ENCODE data around the gene ARHGDIG.

The ARHGDIG gene

DNA sequence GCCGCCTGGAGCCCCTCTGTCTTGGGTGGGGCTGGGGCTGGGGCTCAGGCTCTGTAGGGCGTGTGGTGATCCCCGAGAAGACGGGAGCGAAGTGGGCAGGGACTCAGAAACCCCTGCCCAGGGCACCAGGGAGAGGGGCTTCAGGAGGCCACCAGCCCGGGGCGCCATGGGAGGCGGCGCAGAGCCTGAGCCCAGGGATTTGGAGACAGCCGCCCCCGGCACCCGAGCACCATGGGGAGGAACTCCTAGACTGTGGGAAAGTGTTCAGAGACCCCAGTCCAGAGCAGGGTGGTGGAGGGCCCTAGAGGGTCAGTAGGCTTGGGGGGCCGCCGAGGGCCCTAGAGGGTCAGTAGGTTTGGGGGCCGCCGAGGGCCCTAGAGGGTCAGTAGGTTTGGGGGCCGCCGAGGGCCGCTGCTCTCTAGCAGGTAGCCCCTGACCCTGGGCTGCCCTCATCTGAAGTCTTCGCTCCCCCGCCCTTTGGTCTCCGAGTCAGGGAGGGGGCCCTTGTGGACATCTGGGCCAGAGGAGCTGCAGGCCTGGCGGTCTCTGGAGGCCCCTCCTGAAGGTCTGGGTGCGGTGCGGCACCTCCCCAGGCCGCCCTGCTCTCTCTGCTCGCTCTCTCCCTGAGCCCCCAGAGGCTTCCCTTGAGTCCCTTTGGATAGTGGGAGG, 734 bp downstream of the ARHGDIG start:
- no peak for DNase-seq (ENCODE audit: low read depth in 2 of 2)

DNA sequence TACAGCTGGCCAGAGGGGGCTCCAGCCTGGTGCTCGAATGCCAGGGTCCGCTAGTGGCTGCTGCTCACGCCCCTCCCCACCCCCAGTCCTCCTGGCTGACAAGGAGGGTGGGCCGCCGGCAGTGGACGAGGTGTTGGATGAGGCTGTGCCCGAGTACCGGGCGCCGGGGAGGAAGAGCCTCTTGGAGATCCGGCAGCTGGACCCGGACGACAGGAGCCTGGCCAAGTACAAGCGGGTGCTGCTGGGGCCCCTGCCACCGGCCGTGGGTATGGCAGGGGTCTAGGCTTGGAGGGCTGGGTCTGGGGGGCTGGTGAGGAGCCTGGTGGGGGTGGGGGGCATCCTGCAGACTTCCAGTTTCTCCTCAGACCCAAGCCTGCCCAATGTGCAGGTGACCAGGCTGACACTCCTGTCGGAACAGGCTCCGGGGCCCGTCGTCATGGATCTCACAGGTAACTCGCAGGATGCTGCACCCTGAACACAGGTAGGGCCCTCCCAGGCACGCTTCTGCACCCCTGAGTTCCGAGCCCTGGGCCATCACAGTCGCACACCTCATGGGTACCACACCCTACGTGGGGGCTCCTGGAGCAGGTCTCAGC, 1.4 kb downstream of the ARHGDIG start:
- no peak for DNase-seq (ENCODE audit: low read depth in 2 of 2)

- no peak for DNase-seq (ENCODE audit: low read depth in 2 of 2)
Observed at GRCh38 chr16:282491-282890, 2.1 kb downstream of the ARHGDIG start.

DNA sequence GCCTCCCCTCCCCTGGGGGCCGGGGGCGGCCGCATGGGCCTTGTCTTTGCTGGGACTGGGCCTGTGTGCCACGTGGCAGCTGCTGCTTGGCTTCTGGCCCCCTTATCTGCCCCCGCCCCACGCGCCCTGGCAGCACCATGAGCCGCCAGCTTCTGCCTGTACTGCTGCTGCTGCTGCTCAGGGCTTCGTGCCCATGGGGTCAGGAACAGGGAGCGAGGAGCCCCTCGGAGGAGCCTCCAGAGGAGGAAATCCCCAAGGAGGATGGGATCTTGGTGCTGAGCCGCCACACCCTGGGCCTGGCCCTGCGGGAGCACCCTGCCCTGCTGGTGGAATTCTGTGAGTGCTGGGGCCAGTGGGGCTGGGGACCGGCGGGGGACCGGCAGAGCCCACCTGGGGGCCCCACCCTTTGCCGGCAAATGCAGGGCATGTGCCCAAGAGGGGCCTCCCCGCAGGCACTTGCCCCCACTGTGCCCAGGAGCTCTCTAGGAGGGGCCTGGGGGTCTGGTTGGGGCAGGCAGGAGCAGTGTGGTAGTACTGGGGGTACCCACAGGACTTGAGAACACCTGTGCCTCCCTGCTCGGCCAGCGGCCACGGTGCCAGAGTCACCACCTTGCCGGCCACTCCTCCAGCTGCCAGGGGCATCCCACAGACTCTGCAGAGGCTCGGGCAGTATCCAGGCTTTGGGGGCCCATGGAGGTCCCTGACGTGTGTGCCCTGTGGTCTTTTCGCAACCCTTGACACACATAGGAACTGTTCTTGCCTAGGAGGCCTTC, 2.8 kb downstream of the ARHGDIG start, which contains the start of gene PDIA2:
Gene PDIA2, plus strand, starts transcription at position 132 of the 773 bp plus-strand sequence. Its CDS starts 6 bp downstream, at position 138.
- no peak for DNase-seq (ENCODE audit: low read depth in 2 of 2)

- no peak for DNase-seq (ENCODE audit: low read depth in 2 of 2)
Observed at GRCh38 chr16:284204-285120, 4.1 kb downstream of the ARHGDIG start.

GRCh38 chr16:285146-286055, 5.0 kb downstream of the ARHGDIG start:
- DNase-seq (ENCODE audit: low read depth in 2 of 2): no peak

DNA sequence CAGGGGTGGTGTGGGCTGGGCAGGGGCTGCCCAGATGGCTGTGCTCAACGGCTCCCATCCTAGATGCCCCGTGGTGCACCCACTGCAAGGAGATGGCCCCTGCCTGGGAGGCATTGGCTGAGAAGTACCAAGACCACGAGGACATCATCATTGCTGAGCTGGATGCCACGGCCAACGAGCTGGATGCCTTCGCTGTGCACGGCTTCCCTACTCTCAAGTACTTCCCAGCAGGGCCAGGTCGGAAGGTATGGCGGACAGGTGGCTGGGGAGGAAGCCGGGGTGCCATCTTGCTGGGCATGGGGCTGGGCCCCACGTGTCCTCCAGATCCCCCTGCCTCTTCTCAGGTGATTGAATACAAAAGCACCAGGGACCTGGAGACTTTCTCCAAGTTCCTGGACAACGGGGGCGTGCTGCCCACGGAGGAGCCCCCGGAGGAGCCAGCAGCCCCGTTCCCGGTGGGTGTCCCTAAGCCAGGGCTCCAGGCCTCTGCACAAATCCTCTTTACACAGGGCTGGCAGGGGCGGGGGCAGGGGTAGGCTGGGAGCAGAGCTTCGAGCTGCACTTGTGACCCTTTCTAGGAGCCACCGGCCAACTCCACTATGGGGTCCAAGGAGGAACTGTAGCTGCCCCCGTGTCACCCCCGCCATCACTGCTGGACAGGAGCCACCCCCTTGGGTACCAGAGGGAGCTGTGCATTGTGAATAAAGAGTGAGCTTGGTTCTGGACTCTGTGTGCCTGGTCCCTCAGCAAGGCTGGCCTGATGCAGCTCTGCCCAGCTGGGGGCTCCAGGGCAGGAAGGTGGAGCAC, 6.3 kb downstream of the ARHGDIG start:
- no peak for DNase-seq (ENCODE audit: low read depth in 2 of 2)

DNA sequence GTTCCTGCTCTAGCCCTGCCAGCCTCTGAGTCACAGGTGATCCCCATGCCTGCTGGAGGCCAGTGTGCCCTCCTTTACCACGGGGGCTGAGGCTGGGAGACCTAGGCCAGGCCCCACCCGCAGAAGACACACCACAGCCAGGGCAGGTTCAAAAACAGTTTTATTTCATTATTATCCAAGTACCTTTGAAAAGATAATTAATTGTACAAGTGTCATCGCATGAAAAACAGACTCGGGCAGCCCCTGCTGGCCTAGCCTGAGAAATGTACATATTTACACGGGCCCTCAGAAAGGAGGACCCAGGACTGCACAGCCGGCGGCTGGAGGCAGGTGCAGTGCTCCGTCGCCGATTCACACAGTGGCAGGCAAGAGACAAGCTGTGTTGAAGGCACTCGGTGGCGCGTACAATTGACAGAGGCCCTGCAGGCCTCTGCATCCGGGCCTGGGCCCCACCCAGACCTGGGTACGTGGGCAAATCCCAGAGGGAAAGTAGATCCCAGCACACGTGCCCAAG, 7.0 kb downstream of the ARHGDIG start:
- no peak for DNase-seq (ENCODE audit: low read depth in 2 of 2)

GRCh38 chr16:287981-288920, 7.9 kb downstream of the ARHGDIG start:
- DNase-seq (ENCODE audit: low read depth in 2 of 2): no peak

GRCh38 chr16:289395-289997, 9.1 kb downstream of the ARHGDIG start:
- DNase-seq (ENCODE audit: low read depth in 2 of 2): no peak

- DNase-seq (ENCODE audit: low read depth in 2 of 2): no peak
Observed at GRCh38 chr16:290015-290680, 9.8 kb downstream of the ARHGDIG start.

- DNase-seq (ENCODE audit: low read depth in 2 of 2): no peak
Observed at GRCh38 chr16:290681-291405, 10.5 kb downstream of the ARHGDIG start.

DNA sequence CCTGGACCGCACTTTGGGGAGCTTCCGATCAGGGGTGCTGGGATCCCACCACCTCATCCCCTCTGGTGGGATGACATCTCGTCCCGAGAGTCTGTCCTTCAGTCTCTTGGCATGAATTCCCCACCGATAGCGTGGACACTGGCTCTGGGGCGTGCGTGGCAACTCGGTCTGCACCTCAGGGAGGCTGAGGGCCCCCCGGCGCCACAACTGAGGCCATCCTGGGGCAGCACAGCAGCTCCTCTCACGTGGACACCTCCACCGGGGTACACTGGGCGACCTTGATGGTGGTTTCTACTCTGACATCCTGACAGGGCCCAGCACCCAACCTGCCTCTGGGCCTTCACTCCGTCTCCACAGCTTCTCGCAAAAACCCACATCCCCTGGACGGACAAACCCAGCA, 11.1 kb downstream of the ARHGDIG start:
- DNase-seq (ENCODE audit: low read depth in 2 of 2): no peak

DNA sequence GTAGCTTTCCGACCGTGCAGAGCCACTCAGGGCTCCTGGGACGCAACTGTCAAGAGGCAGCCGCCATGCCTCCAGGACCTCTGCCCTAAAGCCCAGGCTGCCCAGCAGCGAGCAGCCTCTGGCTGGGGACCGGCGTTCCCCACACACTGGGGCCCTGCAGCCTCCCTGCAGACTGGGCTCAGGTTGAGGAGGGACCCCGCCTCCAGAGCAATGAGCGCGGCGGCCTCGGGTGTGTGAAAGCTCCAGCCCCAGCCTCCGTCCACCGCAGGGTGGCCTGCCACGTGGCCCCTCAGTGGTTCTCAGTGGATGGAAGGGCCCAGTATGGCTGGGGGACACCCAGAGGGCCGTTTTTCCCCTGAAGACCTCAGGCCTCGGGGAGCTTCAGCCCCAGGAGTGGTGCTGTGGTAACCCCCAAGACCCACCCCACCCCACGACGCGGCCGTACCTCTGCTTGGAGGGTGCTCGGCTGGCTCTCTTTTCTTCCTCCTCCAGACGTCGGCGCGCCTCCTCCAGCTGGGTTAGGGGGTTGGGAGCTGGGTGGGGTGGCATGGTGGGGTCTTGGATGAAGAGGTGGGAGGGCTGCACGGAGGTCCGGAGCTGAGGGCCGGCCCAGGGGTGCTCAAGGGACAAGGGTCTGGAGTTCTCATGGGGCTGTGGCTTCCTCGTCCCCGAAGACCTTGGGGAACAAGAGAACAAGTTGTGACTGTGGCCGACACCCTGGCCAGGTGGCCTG, 12.8 kb downstream of the ARHGDIG start:
- DNase-seq (ENCODE audit: low read depth in 2 of 2): no peak

GRCh38 chr16:296276-296675, 15.9 kb downstream of the ARHGDIG start:
- DNase-seq (ENCODE audit: low read depth in 2 of 2): no peak

Measured in fibroblast of skin of left biceps (primary cell).